HS-5 (cell line): ENCODE data around the gene ULBP3.
"Not testable (repeated sequence)": the region's sequence is repeated elsewhere in the genome, so short reads cannot be mapped to it uniquely, and the experiment has no call there.

Experiments used
- DNase-seq: peaks from one replicate; pipeline ENCODE4 v3.0.0-alpha.2; 2012; ENCODE audit warnings: low read depth

ULBP3 gene

GRCh38 chr6:150076196-150076893 is 7.4 kb upstream of the ULBP3 start:
- DNase-seq = no peak

- DNase-seq = no peak
Measured at GRCh38 chr6:150075034-150075421, 6.1 kb upstream of the ULBP3 start.

GRCh38 chr6:150074396-150075033 is 5.6 kb upstream of the ULBP3 start:
- DNase-seq = not testable (repeated sequence)

- DNase-seq = peak; percentile 23
Measured at GRCh38 chr6:150072201-150072600, 3.3 kb upstream of the ULBP3 start.

- DNase-seq = no peak
Measured at GRCh38 chr6:150070236-150070818, 1.4 kb upstream of the ULBP3 start.

- no peak for DNase-seq
Measured at GRCh38 chr6:150069706-150070105, 785 bp upstream of the ULBP3 start.

- DNase-seq = no peak
Measured at GRCh38 chr6:150068151-150068550, 770 bp downstream of the ULBP3 start.

- DNase-seq = no peak
Measured at GRCh38 chr6:150065083-150065482, 3.8 kb downstream of the ULBP3 start.

- no peak for DNase-seq
Measured at GRCh38 chr6:150063640-150064039, 5.3 kb downstream of the ULBP3 start.

- DNase-seq = not testable (repeated sequence)
Measured at GRCh38 chr6:150059973-150060372, 8.9 kb downstream of the ULBP3 start.

- no peak for DNase-seq
Measured at GRCh38 chr6:150058986-150059385, 9.9 kb downstream of the ULBP3 start.

- no peak for DNase-seq
Measured at GRCh38 chr6:150058231-150058792, 10.6 kb downstream of the ULBP3 start.

- no peak for DNase-seq
Measured at GRCh38 chr6:150057501-150057951, 11.4 kb downstream of the ULBP3 start.

GRCh38 chr6:150056916-150057315 is 12.0 kb downstream of the ULBP3 start:
- no peak for DNase-seq

GRCh38 chr6:150056156-150056555 is 12.8 kb downstream of the ULBP3 start:
- no peak for DNase-seq

GRCh38 chr6:150055131-150055530 is 13.8 kb downstream of the ULBP3 start:
- DNase-seq = no peak

GRCh38 chr6:150053450-150053849 is 15.5 kb downstream of the ULBP3 start:
- no peak for DNase-seq

GRCh38 chr6:150050846-150051245 is 18.1 kb downstream of the ULBP3 start:
- no peak for DNase-seq

- no peak for DNase-seq
Measured at GRCh38 chr6:150048099-150048498, 20.8 kb downstream of the ULBP3 start.

GRCh38 chr6:150046943-150047342 is 22.0 kb downstream of the ULBP3 start:
- DNase-seq = no peak

GRCh38 chr6:150044621-150045145 is 24.2 kb downstream of the ULBP3 start:
- no peak for DNase-seq

GRCh38 chr6:150043501-150044412 is 25.2 kb downstream of the ULBP3 start:
- DNase-seq = no peak
